A673 (cell line): ENCODE measurements around the gene SLC66A3. TPM values are rescaled to one million over a fixed set of nuclear protein-coding genes. Genes with fewer than 3 reads are reported as not detected.

Experiments used
- BruUV-seq: library from RNA; stranded (reverse); fragments of 400-500 nt; replicated peaks from 2 replicates; lab custom pipeline; 2021; lab: Mats Ljungman, UMichigan
- CTCF ChIA-PET: fragments of 300-600 bp; sonication (Branson Sonifier 250); formaldehyde crosslinking; loops from one replicate; lab custom pipeline; 2022; ENCODE audit warnings: antibody characterized with exemption; lab: Charles Lee
- POLR2A ChIA-PET: fragments of 300-600 bp; sonication (Branson Sonifier 250); formaldehyde crosslinking; loops from one replicate; lab custom pipeline; 2022; ENCODE audit warnings: antibody characterized with exemption; ENCODE audit not compliant: low non-redundant PET; lab: Charles Lee
- DNase-seq: peaks from one replicate; pipeline ENCODE4 v3.0.0-alpha.2; 2015; ENCODE audit warnings: low spot score
- H3K27ac ChIP-seq: fragments of 200-600 bp; sonication (generic); 2 replicates; pipeline ENCODE4 v1.5.1; 2016; ENCODE audit warnings: mixed run types, low read depth, mild to moderate bottlenecking, mixed read lengths, antibody characterized with exemption, low read length; ENCODE audit not compliant: poor library complexity, severe bottlenecking
- H3K27me3 ChIP-seq: fragments of 200-600 bp; sonication (generic); replicated peaks from 2 replicates; pipeline ENCODE4 v1.6.1; 2017; ENCODE audit warnings: mixed run types, low read depth, mild to moderate bottlenecking, mixed read lengths, antibody characterized with exemption, low read length; ENCODE audit not compliant: insufficient read depth, poor library complexity
- H3K36me3 ChIP-seq: fragments of 200-600 bp; sonication (generic); 2 replicates; pipeline ENCODE4 v1.6.1; 2016; ENCODE audit warnings: mixed run types, mild to moderate bottlenecking, mixed read lengths, antibody characterized with exemption, low read length; ENCODE audit not compliant: insufficient read depth, poor library complexity, severe bottlenecking
- H3K4me1 ChIP-seq: fragments of 200-600 bp; sonication (generic); 2 replicates; pipeline ENCODE4 v1.6.1; 2017; ENCODE audit warnings: mixed run types, mild to moderate bottlenecking, mixed read lengths, antibody characterized with exemption, low read length; ENCODE audit not compliant: insufficient read depth, poor library complexity, severe bottlenecking
- H3K4me3 ChIP-seq: fragments of 200-600 bp; sonication (generic); 2 replicates; pipeline ENCODE4 v1.5.1; 2016; ENCODE audit warnings: low read depth, mixed run types, mild to moderate bottlenecking, mixed read lengths, low read length; ENCODE audit not compliant: poor library complexity, severe bottlenecking
- H3K9me3 ChIP-seq: fragments of 200-600 bp; sonication (generic); 2 replicates; pipeline ENCODE4 v1.6.1; 2016; ENCODE audit warnings: mixed run types, low read depth, mild to moderate bottlenecking, mixed read lengths, antibody characterized with exemption, low read length; ENCODE audit not compliant: poor library complexity, severe bottlenecking
- EZH2 ChIP-seq: fragments of 200-600 bp; sonication (generic); IDR thresholded peaks from 2 replicates; pipeline ENCODE4 v1.6.1; 2017; ENCODE audit warnings: borderline replicate concordance, low read depth, mild to moderate bottlenecking, mixed read lengths, antibody characterized with exemption, low read length; ENCODE audit not compliant: poor library complexity, severe bottlenecking
- intact Hi-C: fragments of 100-400 bp; cut with micrococcal nuclease; formaldehyde crosslinking; loops from one replicate; pipeline ENCODE4 v1.10.0; 2022; ENCODE audit not compliant: unreplicated experiment
- total RNA-seq: library from RNA; stranded (reverse); gene quantifications from 2 replicates; pipeline ENCODE4 v1.2.3, GENCODE V29; 2021
- TF ChIP-seq, protein P1 (sequence below): fragments of 300-800, 200-600 bp; sonication (generic); conservative IDR thresholded peaks from 2 replicates; pipeline ENCODE4 v1.5.1; 2017; ENCODE audit warnings: low read depth, mild to moderate bottlenecking, antibody characterized with exemption, low read length, moderate library complexity, mixed read lengths

The SLC66A3 gene
- total RNA-seq, 1 experiment from 2014 or later = 2.7 TPM

DNA sequence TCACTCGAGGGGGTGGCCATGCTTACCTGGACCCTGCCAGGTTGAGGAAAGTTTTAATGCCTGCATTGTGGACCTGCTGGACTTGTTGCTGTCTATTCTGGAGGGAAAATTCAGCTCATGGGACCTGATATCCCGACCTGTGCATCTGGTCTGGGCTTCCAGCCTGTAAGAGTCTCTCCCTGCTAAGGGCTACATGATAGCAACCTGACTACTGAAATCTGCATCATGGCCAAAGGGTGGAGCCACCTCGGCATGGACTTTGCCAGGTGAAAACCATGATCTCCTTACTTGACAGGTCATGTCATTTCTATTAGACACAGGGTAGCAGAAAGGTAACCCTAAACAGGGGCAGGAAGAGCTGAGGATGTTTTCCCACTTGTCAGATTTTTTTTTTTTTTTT is 12.9 kb upstream of the SLC66A3 start:
- Histone ChIP-seq H3K4me3 (no peak overlapping the region), H3K9me3 (no peaks in the 10 kb centered on the region), H3K27me3 (no peaks in the 10 kb centered on the region), H3K36me3 (no peaks in the 10 kb centered on the region), H3K4me1 (no peaks in the 10 kb centered on the region), H3K27ac (no peak overlapping the region)
- CTCF ChIA-PET = no interaction called here
- DNase-seq = no peak
- POLR2A ChIA-PET = no interaction called here
- TF ChIP-seq, protein P1, sequence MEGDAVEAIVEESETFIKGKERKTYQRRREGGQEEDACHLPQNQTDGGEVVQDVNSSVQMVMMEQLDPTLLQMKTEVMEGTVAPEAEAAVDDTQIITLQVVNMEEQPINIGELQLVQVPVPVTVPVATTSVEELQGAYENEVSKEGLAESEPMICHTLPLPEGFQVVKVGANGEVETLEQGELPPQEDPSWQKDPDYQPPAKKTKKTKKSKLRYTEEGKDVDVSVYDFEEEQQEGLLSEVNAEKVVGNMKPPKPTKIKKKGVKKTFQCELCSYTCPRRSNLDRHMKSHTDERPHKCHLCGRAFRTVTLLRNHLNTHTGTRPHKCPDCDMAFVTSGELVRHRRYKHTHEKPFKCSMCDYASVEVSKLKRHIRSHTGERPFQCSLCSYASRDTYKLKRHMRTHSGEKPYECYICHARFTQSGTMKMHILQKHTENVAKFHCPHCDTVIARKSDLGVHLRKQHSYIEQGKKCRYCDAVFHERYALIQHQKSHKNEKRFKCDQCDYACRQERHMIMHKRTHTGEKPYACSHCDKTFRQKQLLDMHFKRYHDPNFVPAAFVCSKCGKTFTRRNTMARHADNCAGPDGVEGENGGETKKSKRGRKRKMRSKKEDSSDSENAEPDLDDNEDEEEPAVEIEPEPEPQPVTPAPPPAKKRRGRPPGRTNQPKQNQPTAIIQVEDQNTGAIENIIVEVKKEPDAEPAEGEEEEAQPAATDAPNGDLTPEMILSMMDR = no peak
- no peak for TF ChIP-seq EZH2
- BruUV-seq = no TSS peak
- intact Hi-C loops = no loop called here

DNA sequence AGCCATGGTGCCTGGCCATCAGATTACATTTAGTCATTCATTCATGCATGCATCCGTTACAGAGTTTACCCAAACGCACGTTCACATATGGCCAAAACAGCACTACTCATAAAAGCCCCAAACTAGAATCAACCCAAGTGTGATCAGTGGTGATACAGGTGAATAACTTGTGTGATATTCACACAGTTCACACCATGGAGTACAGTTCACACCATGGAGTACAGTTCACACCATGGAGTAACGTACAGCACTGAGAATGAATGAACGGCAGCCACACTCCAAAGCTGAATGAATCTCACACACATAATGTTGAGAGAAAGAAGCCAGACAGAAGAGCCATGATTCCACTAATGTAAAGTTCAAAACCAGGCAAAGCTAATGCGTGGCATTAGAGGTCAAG is 12.3 kb upstream of the SLC66A3 start:
- Histone ChIP-seq H3K4me3 (no peak overlapping the region), H3K9me3 (no peaks in the 10 kb centered on the region), H3K36me3 (no peaks in the 10 kb centered on the region), H3K27me3 (no peaks in the 10 kb centered on the region), H3K27ac (no peak overlapping the region), H3K4me1 (no peaks in the 10 kb centered on the region)
- DNase-seq = no peak
- CTCF ChIA-PET = interaction anchor here (0.6 kb wide), 2 partner anchors 10 to 13 kb away, joined by 4 read pairs; a partner anchor contains a TSS
- intact Hi-C loops = no loop called here
- TF ChIP-seq, protein P1 = no peak
- TF ChIP-seq EZH2 = no peak
- POLR2A ChIA-PET = no interaction called here
- no TSS peak for BruUV-seq

DNA sequence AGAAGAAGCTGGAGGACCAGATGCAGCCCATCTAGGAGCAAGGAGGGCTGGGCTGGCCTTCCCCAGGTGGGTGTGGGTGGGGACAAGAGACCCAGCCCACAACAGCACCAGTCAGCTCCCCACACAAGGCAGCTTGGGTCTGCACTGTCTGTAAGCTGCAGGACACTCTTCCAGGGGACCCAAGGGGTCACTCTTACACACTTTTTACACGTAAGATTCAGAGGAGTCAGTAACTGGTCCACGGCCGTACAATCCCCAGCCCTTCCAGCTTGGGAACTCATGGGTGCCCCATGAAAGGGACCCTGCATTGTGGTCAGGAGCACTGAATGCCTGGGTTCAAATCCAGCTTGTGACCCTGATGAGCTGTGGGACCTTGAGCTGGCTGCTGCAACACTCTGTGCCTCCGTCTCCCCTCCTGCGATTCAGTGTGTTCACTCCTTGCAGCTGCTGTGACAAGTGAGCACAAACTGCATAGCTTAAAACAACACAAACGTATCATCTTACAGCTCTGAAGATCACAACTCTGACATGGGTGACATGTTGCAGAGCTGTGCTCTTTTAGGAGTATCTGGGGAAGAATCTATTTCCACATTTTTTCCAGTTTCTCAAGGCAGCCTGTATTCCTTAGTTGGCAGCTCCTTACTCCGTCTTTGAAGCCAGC is 11.1 kb upstream of the SLC66A3 start:
- no peaks in the 10 kb centered on the region for H3K4me1 ChIP-seq
- TF ChIP-seq, protein P1 = no peak
- H3K4me3 ChIP-seq = no peak overlapping the region
- H3K27ac ChIP-seq = no peak overlapping the region
- intact Hi-C loops = no loop called here
- no TSS peak for BruUV-seq
- H3K9me3 ChIP-seq = no peaks in the 10 kb centered on the region
- no peak for DNase-seq
- ChIA-PET CTCF (interaction anchor here (0.7 to 1.1 kb wide), 2 partner anchors 12 kb away, joined by 3 to 4 read pairs; no protein-coding TSS in a partner anchor), POLR2A (no interaction called here)
- H3K27me3 ChIP-seq = no peaks in the 10 kb centered on the region
- H3K36me3 ChIP-seq = no peaks in the 10 kb centered on the region
